ENCODE results near the gene POU2F1. TPM values are rescaled to one million over a fixed set of nuclear protein-coding genes. Genes with fewer than 3 reads are reported as not detected.

Gene POU2F1
- total RNA-seq, 1 experiment from 2014 or later, result 25.0 TPM

DNA sequence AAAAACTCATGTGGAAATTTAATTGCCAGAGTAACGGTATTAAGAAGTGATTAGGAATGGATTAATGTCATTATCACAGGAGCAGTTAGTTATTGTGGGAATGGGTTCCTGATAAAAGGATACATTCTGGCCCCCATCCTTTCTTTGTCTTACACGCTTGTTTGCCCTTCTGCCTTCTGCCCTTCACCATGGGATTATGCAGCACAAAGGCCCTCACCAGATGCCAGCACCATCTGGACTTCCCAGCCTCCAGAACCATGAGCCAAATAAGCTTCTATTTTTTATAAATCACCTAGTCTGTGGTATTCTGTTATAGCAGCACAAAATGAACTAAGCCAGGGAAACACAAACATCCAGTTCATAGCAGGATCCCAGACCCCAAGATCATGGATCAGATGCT is 33.9 kb upstream of the POU2F1 start:
- no peaks in the 10 kb centered on the region for H3K27me3 ChIP-seq (replicated peaks; ENCODE audit: insufficient read depth, low read depth, low read length, poor library complexity)
- no peaks in the 10 kb centered on the region for H3K9me3 ChIP-seq (ENCODE audit: low read depth, low read length, poor library complexity, severe bottlenecking)
- H3K36me3 ChIP-seq (ENCODE audit: insufficient read depth, low read length, poor library complexity, severe bottlenecking), result no peaks in the 10 kb centered on the region
- H3K4me3 ChIP-seq (ENCODE audit: low read depth, low read length, poor library complexity, severe bottlenecking), result no peak overlapping the region
- ChIA-PET POLR2A (ENCODE audit: low non-redundant PET) (no interaction called here), CTCF (no interaction called here)
- BruUV-seq (replicated peaks), result no TSS peak
- intact Hi-C loops (cut with micrococcal nuclease; ENCODE audit: unreplicated experiment), result no loop called here
- TF ChIP-seq EZH2 (IDR thresholded peaks at IDR 0.05; ENCODE audit: borderline replicate concordance, low read depth, low read length, poor library complexity, severe bottlenecking), result no peak
- TF ChIP-seq, protein P1, sequence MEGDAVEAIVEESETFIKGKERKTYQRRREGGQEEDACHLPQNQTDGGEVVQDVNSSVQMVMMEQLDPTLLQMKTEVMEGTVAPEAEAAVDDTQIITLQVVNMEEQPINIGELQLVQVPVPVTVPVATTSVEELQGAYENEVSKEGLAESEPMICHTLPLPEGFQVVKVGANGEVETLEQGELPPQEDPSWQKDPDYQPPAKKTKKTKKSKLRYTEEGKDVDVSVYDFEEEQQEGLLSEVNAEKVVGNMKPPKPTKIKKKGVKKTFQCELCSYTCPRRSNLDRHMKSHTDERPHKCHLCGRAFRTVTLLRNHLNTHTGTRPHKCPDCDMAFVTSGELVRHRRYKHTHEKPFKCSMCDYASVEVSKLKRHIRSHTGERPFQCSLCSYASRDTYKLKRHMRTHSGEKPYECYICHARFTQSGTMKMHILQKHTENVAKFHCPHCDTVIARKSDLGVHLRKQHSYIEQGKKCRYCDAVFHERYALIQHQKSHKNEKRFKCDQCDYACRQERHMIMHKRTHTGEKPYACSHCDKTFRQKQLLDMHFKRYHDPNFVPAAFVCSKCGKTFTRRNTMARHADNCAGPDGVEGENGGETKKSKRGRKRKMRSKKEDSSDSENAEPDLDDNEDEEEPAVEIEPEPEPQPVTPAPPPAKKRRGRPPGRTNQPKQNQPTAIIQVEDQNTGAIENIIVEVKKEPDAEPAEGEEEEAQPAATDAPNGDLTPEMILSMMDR (conservative IDR thresholded peaks at IDR 0.05; ENCODE audit: low read depth, low read length), result no peak
- DNase-seq (ENCODE audit: low spot score), result no peak
- H3K4me1 ChIP-seq (ENCODE audit: insufficient read depth, low read length, poor library complexity, severe bottlenecking), result peaks cover 5% of the 10 kb centered on the region
- no peak overlapping the region for H3K27ac ChIP-seq (ENCODE audit: low read depth, low read length, poor library complexity, severe bottlenecking)

DNA sequence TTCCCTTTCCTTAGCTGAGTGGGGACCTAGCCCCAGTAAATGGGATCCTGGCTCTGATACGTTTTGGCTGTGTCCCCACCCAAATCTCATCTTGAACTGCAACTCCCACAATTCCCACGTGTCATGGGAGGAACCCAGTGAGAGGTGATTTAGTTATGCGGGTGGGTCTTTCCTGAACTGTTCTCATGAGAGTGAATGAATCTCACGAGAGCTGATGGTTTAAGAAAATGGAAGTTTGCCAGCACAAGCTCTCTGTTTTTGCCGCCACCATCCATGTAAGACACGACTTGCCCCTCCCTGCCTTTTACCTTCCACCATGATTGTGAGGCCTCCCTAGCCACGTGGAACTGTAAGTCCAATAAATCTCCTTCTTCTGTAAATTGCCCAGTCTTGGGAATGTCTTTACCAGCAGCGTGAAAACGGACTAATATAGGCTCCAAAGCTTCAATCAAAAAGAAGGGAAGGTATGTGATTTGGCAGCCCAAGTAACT is 29.9 kb upstream of the POU2F1 start:
- TF ChIP-seq EZH2 (IDR thresholded peaks at IDR 0.05; ENCODE audit: borderline replicate concordance, low read depth, low read length, poor library complexity, severe bottlenecking), result no peak
- TF ChIP-seq, protein P1 (conservative IDR thresholded peaks at IDR 0.05; ENCODE audit: low read depth, low read length), result no peak
- Histone ChIP-seq H3K4me1 (ENCODE audit: insufficient read depth, low read length, poor library complexity, severe bottlenecking) (peaks cover 8% of the 10 kb centered on the region), H3K27ac (ENCODE audit: low read depth, low read length, poor library complexity, severe bottlenecking) (no peak overlapping the region), H3K36me3 (ENCODE audit: insufficient read depth, low read length, poor library complexity, severe bottlenecking) (no peaks in the 10 kb centered on the region), H3K9me3 (ENCODE audit: low read depth, low read length, poor library complexity, severe bottlenecking) (no peaks in the 10 kb centered on the region), H3K4me3 (ENCODE audit: low read depth, low read length, poor library complexity, severe bottlenecking) (no peak overlapping the region), H3K27me3 (replicated peaks; ENCODE audit: insufficient read depth, low read depth, low read length, poor library complexity) (no peaks in the 10 kb centered on the region)
- no TSS peak for BruUV-seq (replicated peaks)
- CTCF ChIA-PET, result no interaction called here
- intact Hi-C loops (cut with micrococcal nuclease; ENCODE audit: unreplicated experiment), result no loop called here
- DNase-seq (ENCODE audit: low spot score), result no peak
- POLR2A ChIA-PET (ENCODE audit: low non-redundant PET), result no interaction called here

DNA sequence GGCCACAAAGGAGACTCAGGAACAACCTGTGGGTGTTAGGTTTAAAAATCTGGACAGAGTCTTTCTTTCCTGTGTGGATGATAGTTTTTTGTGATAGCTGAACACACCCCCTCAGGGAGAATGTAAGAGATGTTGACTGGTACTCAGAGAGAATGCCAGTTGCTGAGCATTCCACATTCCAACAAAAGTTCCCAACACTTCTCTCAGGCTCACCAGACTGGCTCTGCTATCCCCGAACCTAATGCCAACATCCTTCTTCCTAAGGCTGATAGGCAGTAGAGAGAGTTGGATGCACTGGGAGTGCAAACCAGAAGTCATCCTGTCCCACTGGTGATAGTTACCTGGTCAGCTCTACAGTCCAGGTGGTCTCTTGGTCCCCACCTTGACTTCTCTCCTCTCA is 28.7 kb upstream of the POU2F1 start:
- CTCF ChIA-PET, result no interaction called here
- Histone ChIP-seq H3K27ac (ENCODE audit: low read depth, low read length, poor library complexity, severe bottlenecking) (no peak overlapping the region), H3K36me3 (ENCODE audit: insufficient read depth, low read length, poor library complexity, severe bottlenecking) (no peaks in the 10 kb centered on the region), H3K9me3 (ENCODE audit: low read depth, low read length, poor library complexity, severe bottlenecking) (no peaks in the 10 kb centered on the region), H3K27me3 (replicated peaks; ENCODE audit: insufficient read depth, low read depth, low read length, poor library complexity) (no peaks in the 10 kb centered on the region), H3K4me1 (ENCODE audit: insufficient read depth, low read length, poor library complexity, severe bottlenecking) (peaks cover 15% of the 10 kb centered on the region), H3K4me3 (ENCODE audit: low read depth, low read length, poor library complexity, severe bottlenecking) (no peak overlapping the region)
- POLR2A ChIA-PET (ENCODE audit: low non-redundant PET), result no interaction called here
- TF ChIP-seq, protein P1 (conservative IDR thresholded peaks at IDR 0.05; ENCODE audit: low read depth, low read length), result no peak
- no peak for TF ChIP-seq EZH2 (IDR thresholded peaks at IDR 0.05; ENCODE audit: borderline replicate concordance, low read depth, low read length, poor library complexity, severe bottlenecking)
- DNase-seq (ENCODE audit: low spot score), result no peak
- intact Hi-C loops (cut with micrococcal nuclease; ENCODE audit: unreplicated experiment), result no loop called here
- no TSS peak for BruUV-seq (replicated peaks)
